ENCODE data around the gene BCL2L14. TPM values are rescaled to one million over a fixed set of nuclear protein-coding genes. Genes with fewer than 3 reads are reported as not detected.

The BCL2L14 gene
- total RNA-seq (not detected), polyA plus RNA-seq (10 to 100 TPM; 21.6 to 41.8 (median 36.0) TPM)

GRCh38 chr12:12070674-12071656 is at the start of gene BCL2L14:
Gene BCL2L14, plus strand, starts transcription at chr12:12070939. Its CDS starts 8,367 bp downstream, at chr12:12079306.
- Histone ChIP-seq H3K4me1 (no peaks in the 10 kb centered on the region), H3K4me3 (peak within 1 kb of the TSS in 1 of 4 donors; percentile 2), H3K9me3 (no peaks in the 10 kb centered on the region), H3K27me3 (no peaks in the 10 kb centered on the region), H3K27ac (no peak within 1 kb of the TSS), H3K36me3 (no peaks in the 10 kb centered on the region)
- WGBS, 2 donors, result 11 to 50% methylated on average over 12 of the region's 12 CpGs
- DNase-seq, result no peak
- no peak for TF ChIP-seq POLR2A (IDR thresholded peaks at IDR 0.05)
- TF ChIP-seq POLR2AphosphoS5 (IDR thresholded peaks at IDR 0.05), result no peak
- no peak for TF ChIP-seq EP300 (IDR thresholded peaks at IDR 0.05)
- intact Hi-C loops (cut with DNase I), result no loop called here

- H3K4me1 ChIP-seq, result no peaks in the 10 kb centered on the region
- peak; percentile 57 for DNase-seq
- intact Hi-C loops (cut with DNase I), result no loop called here
- 91 to 94% methylated on average over 8 of the region's 8 CpGs for WGBS, 2 donors
- H3K36me3 ChIP-seq, result no peaks in the 10 kb centered on the region
- H3K4me3 ChIP-seq, result no peak overlapping the region
- no peak overlapping the region for H3K27ac ChIP-seq
- TF ChIP-seq POLR2A (IDR thresholded peaks at IDR 0.05) (no peak), POLR2AphosphoS5 (IDR thresholded peaks at IDR 0.05) (no peak), EP300 (IDR thresholded peaks at IDR 0.05) (no peak), CTCF (IDR thresholded peaks at IDR 0.05) (no peak)
- H3K27me3 ChIP-seq, result no peaks in the 10 kb centered on the region
- H3K9me3 ChIP-seq, result no peaks in the 10 kb centered on the region
These were observed 48.3 kb upstream of the BCL2L14 start for GRCh38 chr12:12022306-12022936.

- H3K36me3 ChIP-seq, result no peaks in the 10 kb centered on the region
- no peaks in the 10 kb centered on the region for H3K9me3 ChIP-seq
- H3K4me3 ChIP-seq, result no peak overlapping the region
- H3K27me3 ChIP-seq, result no peaks in the 10 kb centered on the region
- TF ChIP-seq CTCF (IDR thresholded peaks at IDR 0.05) (no peak), EP300 (IDR thresholded peaks at IDR 0.05) (no peak), POLR2AphosphoS5 (IDR thresholded peaks at IDR 0.05) (no peak), POLR2A (IDR thresholded peaks at IDR 0.05) (no peak)
- WGBS, 2 donors, result 48 to 49% methylated on average over 2 of the region's 2 CpGs
- no peak overlapping the region for H3K27ac ChIP-seq
- no peaks in the 10 kb centered on the region for H3K4me1 ChIP-seq
- peak; percentile 10 for DNase-seq
- intact Hi-C loops (cut with DNase I), result no loop called here
These were observed 47.3 kb upstream of the BCL2L14 start for GRCh38 chr12:12023456-12023855.

GRCh38 chr12:12024911-12025682 is 45.6 kb upstream of the BCL2L14 start:
- Histone ChIP-seq H3K27me3 (no peaks in the 10 kb centered on the region), H3K27ac (no peak overlapping the region), H3K4me1 (no peaks in the 10 kb centered on the region), H3K36me3 (no peaks in the 10 kb centered on the region), H3K9me3 (no peaks in the 10 kb centered on the region), H3K4me3 (no peak overlapping the region)
- TF ChIP-seq CTCF (IDR thresholded peaks at IDR 0.05) (no peak), POLR2AphosphoS5 (IDR thresholded peaks at IDR 0.05) (no peak), EP300 (IDR thresholded peaks at IDR 0.05) (no peak), POLR2A (IDR thresholded peaks at IDR 0.05) (no peak)
- intact Hi-C loops (cut with DNase I), result no loop called here
- 23 to 46% methylated on average over 10 of the region's 10 CpGs for WGBS, 2 donors
- no peak for DNase-seq
